NCI-H2107 treated with DMSO at 0.1 percent for 48 hours (cell line): ENCODE measurements around the gene TRMT11.
"Not testable (repeated sequence)": the region's sequence is repeated elsewhere in the genome, so short reads cannot be mapped to it uniquely, and the experiment has no call there.

Experiments used
- DNase-seq: peaks from one replicate; lab custom pipeline; 2025; ENCODE audit not compliant: unreplicated experiment; lab: John Stamatoyannopoulos, UW

TRMT11 gene

DNA sequence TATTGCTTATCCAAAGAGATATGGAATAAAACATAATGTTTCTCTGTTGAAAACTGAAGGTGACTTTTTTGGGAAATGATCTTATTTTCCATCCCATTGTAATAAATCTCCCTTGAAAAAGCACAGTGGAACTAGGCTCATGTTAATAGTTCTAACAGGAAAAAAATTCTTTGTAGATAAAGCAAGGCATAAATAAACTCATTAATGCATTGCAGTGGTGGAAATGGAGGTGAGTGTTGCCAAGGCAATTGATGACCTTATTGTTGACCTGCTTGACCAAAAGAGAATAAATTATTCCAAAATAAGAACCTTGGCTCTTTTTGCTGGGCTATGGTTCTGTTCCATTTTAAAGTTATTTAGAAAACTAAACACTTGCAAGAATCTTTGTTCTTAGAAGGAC is 55.2 kb downstream of the TRMT11 start:
- no peak for DNase-seq

DNA sequence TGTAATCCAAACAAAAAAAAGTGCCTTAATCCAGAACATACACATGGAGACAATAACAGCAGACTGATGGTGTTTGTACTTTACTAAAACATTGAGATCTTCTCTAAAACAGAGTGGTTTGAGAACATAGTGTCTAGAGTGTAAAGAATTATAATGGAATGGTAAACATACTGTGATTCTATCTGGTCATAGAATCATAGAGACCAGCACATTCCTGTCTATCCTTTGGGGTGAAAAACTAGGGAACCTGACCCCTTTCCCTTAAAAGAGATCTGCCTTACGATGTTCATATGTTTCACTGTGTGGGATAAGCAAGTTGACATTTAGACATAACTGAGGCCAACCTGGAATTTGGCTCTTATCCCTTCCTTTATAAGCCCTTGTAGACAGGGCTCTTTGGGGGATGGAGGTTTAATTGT is 55.7 kb downstream of the TRMT11 start:
- no peak for DNase-seq

GRCh38 chr6:126047648-126048047 is 61.3 kb downstream of the TRMT11 start:
- DNase-seq: no peak

- no peak for DNase-seq
Observed at GRCh38 chr6:126048635-126049034, 62.3 kb downstream of the TRMT11 start.

DNA sequence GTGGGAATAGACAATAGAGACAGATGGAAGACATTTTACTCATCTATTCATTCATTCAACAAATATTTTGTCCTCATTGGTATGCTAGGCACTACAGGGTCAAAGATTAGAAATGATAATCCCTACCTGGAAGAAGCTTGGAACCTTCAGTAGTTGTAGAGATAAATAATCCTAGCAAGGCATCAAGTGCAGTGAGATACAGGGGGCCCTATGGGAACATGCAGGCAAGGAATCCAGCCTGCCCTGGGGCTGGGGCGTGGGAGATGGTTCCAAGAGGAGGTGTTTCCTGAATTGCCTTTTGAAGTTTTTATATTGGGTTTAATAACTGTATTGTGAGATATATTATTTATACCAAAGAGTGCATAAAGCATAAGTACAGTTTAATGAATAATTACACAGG is 64.5 kb downstream of the TRMT11 start:
- DNase-seq: no peak

GRCh38 chr6:126051791-126052190 is 65.5 kb downstream of the TRMT11 start:
- no peak for DNase-seq

GRCh38 chr6:126052485-126052884 is 66.1 kb downstream of the TRMT11 start:
- no peak for DNase-seq

GRCh38 chr6:126054258-126054702 is 67.9 kb downstream of the TRMT11 start:
- peak; percentile 3 for DNase-seq

DNA sequence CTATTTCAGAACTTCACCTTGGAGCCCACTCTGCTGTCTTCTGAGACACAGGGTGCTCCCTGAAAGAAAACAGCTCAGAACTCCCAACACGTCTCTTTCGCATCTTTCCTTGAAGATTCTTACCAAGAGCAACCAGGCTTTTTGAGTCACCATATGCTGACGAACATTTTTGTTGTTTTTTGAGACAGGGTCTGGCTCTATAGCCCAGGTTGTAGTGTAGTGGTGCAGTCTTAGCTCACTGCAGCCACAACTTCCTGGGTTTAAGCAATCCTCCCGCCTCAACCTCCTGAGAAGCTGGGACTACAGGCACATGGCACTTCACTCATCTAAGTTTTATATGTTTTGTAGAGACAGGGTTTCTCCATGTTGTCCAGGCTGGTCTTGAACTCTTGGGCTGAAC is 68.5 kb downstream of the TRMT11 start:
- DNase-seq: no peak

DNA sequence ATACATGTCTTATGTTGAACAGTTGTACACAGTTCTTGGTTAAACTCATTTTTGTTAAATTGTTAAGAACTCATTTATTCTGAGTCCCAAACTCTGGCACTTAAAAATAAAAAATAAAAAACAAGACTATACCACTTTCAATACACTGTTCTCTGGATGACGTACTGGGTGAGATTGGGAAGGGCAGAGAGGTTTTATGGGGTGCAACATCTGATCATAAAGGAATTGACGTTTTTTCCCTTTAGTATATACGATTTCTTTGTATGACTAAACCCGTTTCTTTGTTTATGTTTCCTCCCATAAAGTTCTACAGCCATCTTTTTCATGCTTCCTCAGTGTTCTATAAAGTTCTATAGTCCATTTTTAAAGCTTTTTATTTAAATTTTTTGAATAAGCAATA is 69.1 kb downstream of the TRMT11 start:
- DNase-seq: no peak

- no peak for DNase-seq
Observed at GRCh38 chr6:126056355-126057004, 70.1 kb downstream of the TRMT11 start.

DNA sequence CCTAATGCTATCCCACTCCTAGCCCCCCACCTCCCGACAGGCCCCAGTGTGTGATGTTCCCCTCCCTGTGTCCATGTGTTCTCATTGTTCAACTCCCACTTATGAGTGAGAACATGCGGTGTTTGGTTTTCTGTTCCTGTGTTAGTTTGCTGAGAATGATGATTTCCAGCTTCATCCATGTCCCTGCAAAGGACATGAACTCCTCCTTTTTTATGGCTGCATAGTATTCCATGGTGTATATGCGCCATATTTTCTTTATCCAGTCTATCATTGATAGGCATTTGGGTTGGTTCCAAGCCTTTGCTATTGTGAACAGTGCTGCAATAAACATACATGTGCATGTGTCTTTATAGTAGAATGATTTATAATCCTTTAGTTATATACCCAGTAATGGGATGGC is 71.7 kb downstream of the TRMT11 start:
- DNase-seq: not testable (repeated sequence)

GRCh38 chr6:126060400-126060799 is 74.1 kb downstream of the TRMT11 start:
- DNase-seq: no peak

DNA sequence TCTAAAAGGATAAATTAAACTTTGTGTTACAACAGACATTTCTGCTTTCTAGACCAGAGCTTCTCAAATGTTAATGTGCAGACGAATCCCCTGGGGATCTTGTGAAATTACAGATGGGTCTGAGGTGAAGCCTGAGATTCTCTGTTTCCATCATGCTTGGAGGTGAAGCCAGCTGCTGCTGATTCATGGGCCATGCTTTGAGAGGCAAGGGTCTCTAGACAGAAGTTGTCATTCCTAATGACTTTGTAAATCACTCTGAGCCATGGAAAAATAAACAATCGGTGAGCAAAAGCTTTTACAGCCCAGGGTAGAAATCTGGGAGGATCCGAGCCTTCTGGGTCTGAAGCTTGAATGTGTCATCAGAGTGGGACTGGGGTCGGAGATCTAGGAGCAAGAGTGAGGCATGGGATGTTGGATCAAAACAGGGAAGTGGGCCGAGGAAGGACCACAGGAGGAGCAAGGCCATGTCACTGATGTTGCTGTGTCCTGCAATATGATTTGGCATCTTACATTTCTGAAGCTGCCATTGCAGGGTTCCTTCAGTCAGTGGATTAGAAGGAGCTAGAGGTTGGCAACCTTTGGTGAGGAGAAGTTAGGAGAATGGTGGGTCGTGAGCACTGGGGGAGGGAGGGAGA is 77.3 kb downstream of the TRMT11 start:
- DNase-seq: no peak

- DNase-seq: no peak
Observed at GRCh38 chr6:126064257-126064747, 78.0 kb downstream of the TRMT11 start.

DNA sequence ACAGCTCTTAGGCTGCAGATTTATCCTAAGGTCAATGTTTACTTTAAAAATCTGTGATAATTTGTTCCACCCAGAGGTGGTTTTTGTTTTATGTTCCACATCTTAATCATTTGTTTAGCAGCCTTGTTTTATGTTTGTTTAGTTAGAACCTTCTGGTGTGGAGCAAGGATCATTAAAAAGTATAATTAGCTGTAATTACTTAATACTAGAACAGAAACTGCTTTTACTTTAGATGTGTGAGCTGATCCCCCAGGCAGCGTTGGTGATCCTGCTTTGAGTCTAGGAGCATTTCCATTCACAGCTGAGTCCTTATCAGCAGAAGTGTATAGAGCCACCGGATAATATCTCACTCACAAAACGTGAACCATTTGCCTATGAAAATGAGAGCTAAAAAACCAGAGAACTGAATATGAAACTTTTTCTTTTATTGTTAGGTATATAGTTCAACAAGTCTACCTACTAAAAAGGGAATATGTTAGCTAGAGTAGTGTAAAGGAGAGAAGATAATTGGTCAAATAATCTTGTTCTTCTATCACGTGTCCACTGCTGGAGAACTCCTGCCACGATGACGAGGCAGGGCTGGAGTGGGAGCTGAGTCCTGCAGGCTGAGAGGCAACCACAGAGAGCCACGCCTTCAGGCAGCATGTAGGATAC is 78.5 kb downstream of the TRMT11 start:
- DNase-seq: no peak

DNA sequence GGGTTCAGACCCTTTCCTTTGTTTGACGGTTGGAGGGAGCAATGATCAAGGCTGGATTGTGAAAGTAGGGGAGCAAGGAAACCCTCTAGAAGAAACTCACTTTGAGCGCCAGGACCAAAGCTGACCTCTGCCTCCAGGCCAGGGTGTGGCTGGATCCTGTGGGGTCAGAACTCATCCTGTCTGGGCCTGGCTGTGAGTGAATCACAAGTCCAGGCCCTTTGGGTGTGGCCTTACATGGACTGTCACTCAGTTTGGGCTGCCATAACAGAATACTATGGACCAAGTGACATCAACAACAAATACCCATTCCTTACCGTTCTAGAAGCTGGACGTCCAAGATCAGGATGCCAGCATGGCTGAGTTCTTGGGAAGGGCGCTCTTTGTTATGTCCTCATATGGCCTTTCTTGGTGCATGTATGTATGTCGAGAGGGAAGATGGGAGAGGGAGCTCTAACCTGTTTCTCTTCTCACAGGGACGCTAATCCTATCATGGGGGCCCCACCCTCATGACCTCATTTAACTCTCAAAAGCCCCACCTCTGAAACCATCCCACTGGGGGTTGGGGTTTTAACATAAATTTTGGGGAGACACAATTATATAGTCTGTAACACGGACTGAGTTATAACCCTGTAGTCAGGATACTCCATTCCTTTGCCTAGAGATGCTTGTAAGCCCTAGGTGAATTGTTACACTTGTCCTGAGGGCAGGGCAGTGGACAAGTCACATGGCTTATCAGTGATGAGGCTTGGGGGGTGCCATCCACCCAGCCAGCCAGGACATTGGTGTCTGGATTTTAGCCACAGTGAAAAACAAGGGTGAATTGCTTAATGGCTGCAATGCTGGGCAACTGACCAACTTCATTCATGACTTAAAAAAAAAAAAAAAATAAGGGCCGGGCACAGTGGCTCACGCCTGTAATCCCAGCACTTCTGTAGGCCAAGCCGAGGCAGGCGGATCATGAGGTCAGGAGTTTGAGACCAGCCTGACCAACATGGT is 80.0 kb downstream of the TRMT11 start:
- no peak for DNase-seq

- DNase-seq: no peak
Observed at GRCh38 chr6:126067073-126067472, 80.7 kb downstream of the TRMT11 start.

DNA sequence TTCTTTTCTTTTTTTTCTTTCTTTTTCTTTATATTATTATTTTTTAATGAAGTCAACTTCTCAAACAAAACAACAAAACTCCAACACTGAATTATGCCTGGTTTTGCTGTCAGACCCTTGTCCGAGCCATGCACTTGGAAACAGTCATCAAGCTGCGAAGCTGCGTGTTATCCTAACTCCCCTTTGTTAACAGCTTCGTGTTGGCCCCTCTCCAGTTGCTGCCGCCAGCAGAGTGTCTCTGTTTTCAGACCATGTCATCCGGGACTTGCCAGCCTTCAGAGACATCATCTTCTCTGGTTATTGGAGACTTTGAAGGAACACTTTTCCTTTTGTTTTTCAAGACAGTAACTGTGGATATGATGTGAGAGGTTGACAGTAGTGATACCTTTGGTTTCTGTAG is 83.1 kb downstream of the TRMT11 start:
- DNase-seq: no peak

DNA sequence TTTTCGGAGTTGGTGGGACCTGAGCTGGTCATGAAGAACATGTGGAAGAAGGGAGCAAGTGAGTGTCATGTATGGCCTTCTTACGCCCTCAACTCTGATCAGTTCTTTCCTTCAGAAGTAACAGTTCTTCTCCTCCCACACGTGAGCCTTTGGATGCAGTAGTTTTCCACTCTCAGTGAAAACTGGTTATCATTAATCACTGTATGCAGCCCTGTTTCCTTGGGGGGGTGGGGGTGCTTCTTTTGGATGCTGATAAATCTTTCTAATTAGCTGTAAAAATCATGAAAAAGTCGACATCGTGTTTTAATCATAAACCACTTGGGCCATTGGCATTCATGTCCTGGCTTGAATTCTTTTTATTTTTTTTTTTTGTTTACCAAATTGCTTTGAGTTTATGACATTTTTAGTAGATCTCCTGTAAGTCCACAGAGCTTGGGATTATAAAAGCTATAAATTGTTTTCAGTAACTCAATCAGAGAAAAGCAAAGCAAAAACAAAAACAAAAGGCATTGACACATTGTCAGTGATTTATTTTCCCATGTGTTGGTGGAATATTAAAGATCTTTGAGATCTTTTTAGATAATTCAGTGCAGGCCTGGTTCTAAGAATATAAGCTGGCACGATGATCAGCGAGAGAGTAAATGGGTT is 84.8 kb downstream of the TRMT11 start:
- DNase-seq: no peak

DNA sequence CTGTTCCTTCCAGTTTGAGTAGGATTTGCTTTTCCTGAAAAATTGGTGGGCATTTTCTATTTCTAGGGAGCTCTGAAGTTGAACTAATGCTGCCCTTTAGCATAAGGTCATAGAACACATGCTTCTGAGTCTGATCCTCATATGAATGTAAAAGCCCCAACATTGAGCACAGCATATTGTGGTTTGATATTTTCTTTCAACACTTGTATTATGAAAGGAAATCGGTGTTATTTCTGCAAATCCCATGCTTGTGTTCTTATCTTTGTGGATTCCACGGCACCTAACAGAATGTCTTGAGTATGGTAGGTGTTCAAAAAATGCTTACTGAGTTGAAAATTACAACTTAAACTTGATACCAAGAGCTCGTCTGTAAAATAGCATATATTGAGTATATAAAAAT is 85.8 kb downstream of the TRMT11 start:
- no peak for DNase-seq
